Astrocyte (in vitro differentiated cells and primary cell): ENCODE measurements around the gene FER1L5. TPM values are rescaled to one million over a fixed set of nuclear protein-coding genes. Genes with fewer than 3 reads are reported as not detected.

Source experiments
- DNase-seq: peaks from one replicate; pipeline ENCODE4 v3.0.0-alpha.2; 2010; ENCODE audit warnings: low read depth
- FAIRE-seq: peaks from 2 replicates; lab custom pipeline; 2011; peaks lifted over from hg19 to GRCh38; lab: Jason Lieb, UNC
- H2AFZ ChIP-seq: 2 replicates; pipeline ENCODE4 v1.6.0; 2012; ENCODE audit warnings: low read depth, low read length, inconsistent platforms
- H3K27ac ChIP-seq: 2 replicates; pipeline ENCODE4 v1.5.1; 2011; ENCODE audit warnings: low read depth, low read length, inconsistent platforms
- H3K27me3 ChIP-seq: 2 replicates; pipeline ENCODE4 v1.6.0; 2011; ENCODE audit warnings: low read length, inconsistent platforms; ENCODE audit not compliant: insufficient read depth
- H3K36me3 ChIP-seq: 2 replicates; pipeline ENCODE4 v1.5.1; 2011; ENCODE audit warnings: low read length, inconsistent platforms; ENCODE audit not compliant: insufficient read depth
- H3K4me1 ChIP-seq: 2 replicates; pipeline ENCODE4 v1.5.1; 2011; ENCODE audit warnings: low read length, inconsistent platforms; ENCODE audit not compliant: insufficient read depth
- H3K4me2 ChIP-seq: 2 replicates; pipeline ENCODE4 v1.6.0; 2012; ENCODE audit warnings: low read length, inconsistent platforms
- H3K4me3 ChIP-seq: 2 replicates; pipeline ENCODE4 v1.5.1; 2011; ENCODE audit warnings: low read depth, mild to moderate bottlenecking, low read length, inconsistent platforms; ENCODE audit not compliant: insufficient read depth
- H3K79me2 ChIP-seq: 2 replicates; pipeline ENCODE4 v1.6.0; 2012; ENCODE audit warnings: mild to moderate bottlenecking, low read length, inconsistent platforms; ENCODE audit not compliant: insufficient read depth
- H3K9ac ChIP-seq: 2 replicates; pipeline ENCODE4 v1.6.0; 2012; ENCODE audit warnings: mild to moderate bottlenecking, low read length, inconsistent platforms
- H3K9me3 ChIP-seq: 2 replicates; pipeline ENCODE4 v1.5.1; 2012; ENCODE audit warnings: low read depth, mild to moderate bottlenecking, low read length, inconsistent platforms; ENCODE audit not compliant: insufficient read depth
- H4K20me1 ChIP-seq: 2 replicates; pipeline ENCODE4 v1.6.0; 2012; ENCODE audit warnings: low read length, inconsistent platforms; ENCODE audit not compliant: insufficient read depth
- H3K27ac Mint-ChIP-seq: one replicate; pipeline ENCODE4 v1.8.0; 2021; ENCODE audit warnings: mild to moderate bottlenecking, mixed read lengths; ENCODE audit not compliant: unreplicated experiment
- H3K27me3 Mint-ChIP-seq: one replicate; pipeline ENCODE4 v1.8.0; 2021; ENCODE audit warnings: low read depth, mixed read lengths; ENCODE audit not compliant: unreplicated experiment
- H3K36me3 Mint-ChIP-seq: one replicate; pipeline ENCODE4 v1.8.0; 2021; ENCODE audit warnings: low read depth, mixed read lengths; ENCODE audit not compliant: unreplicated experiment
- H3K4me1 Mint-ChIP-seq: one replicate; pipeline ENCODE4 v1.8.0; 2021; ENCODE audit warnings: low read depth, mixed read lengths; ENCODE audit not compliant: unreplicated experiment
- H3K4me3 Mint-ChIP-seq: one replicate; pipeline ENCODE4 v1.8.0; 2021; ENCODE audit warnings: mild to moderate bottlenecking, moderate library complexity, mixed read lengths; ENCODE audit not compliant: unreplicated experiment
- H3K9me3 Mint-ChIP-seq: one replicate; pipeline ENCODE4 v1.8.0; 2021; ENCODE audit warnings: mild to moderate bottlenecking, mixed read lengths; ENCODE audit not compliant: unreplicated experiment
- EZH2 ChIP-seq: IDR thresholded peaks from 2 replicates; pipeline ENCODE4 v1.6.1; 2012; ENCODE audit warnings: mild to moderate bottlenecking, low read length, inconsistent platforms; ENCODE audit not compliant: insufficient read depth
- total RNA-seq: library from RNA; stranded (reverse); gene quantifications from 2 replicates; pipeline ENCODE4 v1.2.1, GENCODE V29; 2021
- TF ChIP-seq, protein P1 (sequence below): IDR thresholded peaks from 2 replicates; pipeline ENCODE4 v1.5.1; 2011; ENCODE audit warnings: low read depth, mild to moderate bottlenecking, inconsistent platforms, low read length, moderate library complexity; ENCODE audit not compliant: insufficient read depth

Gene FER1L5
- total RNA-seq, 1 donor from 2014 or later = 0.16 TPM

DNA sequence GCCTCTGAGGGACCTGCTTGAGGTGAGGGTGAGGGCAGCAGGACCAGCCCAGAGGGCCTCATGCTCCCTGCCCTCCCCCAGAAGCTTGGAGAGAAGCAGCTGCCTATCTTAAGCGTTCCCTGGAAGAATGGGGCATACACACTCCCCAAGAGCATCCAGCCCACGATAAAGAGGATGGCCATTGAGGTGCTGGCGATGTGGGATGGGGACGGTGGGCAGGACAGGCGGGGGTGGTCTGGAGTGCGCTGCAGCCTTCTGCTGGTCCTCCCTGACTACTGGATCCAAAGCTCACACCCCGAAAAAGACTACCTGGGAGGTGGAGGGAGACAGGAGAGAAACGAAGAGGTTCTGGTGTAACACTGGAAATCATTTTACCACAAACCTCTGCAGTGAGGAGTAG lies 51.7 kb downstream of the FER1L5 start:
- H3K9me3 ChIP-seq = no peaks in the 10 kb centered on the region
- H3K27me3 ChIP-seq = no peaks in the 10 kb centered on the region
- no peak overlapping the region for H3K27ac ChIP-seq
- no peak overlapping the region for H3K27ac Mint-ChIP-seq
- H3K4me1 Mint-ChIP-seq = no peaks in the 10 kb centered on the region
- H3K4me1 ChIP-seq = no peaks in the 10 kb centered on the region
- no peak overlapping the region for H3K4me3 ChIP-seq
- FAIRE-seq (no peak), DNase-seq (no peak)
- TF ChIP-seq EZH2 = no peak
- TF ChIP-seq, protein P1, sequence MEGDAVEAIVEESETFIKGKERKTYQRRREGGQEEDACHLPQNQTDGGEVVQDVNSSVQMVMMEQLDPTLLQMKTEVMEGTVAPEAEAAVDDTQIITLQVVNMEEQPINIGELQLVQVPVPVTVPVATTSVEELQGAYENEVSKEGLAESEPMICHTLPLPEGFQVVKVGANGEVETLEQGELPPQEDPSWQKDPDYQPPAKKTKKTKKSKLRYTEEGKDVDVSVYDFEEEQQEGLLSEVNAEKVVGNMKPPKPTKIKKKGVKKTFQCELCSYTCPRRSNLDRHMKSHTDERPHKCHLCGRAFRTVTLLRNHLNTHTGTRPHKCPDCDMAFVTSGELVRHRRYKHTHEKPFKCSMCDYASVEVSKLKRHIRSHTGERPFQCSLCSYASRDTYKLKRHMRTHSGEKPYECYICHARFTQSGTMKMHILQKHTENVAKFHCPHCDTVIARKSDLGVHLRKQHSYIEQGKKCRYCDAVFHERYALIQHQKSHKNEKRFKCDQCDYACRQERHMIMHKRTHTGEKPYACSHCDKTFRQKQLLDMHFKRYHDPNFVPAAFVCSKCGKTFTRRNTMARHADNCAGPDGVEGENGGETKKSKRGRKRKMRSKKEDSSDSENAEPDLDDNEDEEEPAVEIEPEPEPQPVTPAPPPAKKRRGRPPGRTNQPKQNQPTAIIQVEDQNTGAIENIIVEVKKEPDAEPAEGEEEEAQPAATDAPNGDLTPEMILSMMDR = no peak
- H3K4me2 ChIP-seq = no peak overlapping the region
- peaks cover 6% of the 10 kb centered on the region for H3K27me3 Mint-ChIP-seq
- H3K79me2 ChIP-seq = no peaks in the 10 kb centered on the region
- H3K4me3 Mint-ChIP-seq = no peak overlapping the region
- H2AFZ ChIP-seq = no peak overlapping the region
- no peak overlapping the region for H3K9ac ChIP-seq
- peaks cover 1% of the 10 kb centered on the region for H3K36me3 Mint-ChIP-seq
- peaks cover 2% of the 10 kb centered on the region for H3K9me3 Mint-ChIP-seq
- H4K20me1 ChIP-seq = no peaks in the 10 kb centered on the region
- H3K36me3 ChIP-seq = no peaks in the 10 kb centered on the region

DNA sequence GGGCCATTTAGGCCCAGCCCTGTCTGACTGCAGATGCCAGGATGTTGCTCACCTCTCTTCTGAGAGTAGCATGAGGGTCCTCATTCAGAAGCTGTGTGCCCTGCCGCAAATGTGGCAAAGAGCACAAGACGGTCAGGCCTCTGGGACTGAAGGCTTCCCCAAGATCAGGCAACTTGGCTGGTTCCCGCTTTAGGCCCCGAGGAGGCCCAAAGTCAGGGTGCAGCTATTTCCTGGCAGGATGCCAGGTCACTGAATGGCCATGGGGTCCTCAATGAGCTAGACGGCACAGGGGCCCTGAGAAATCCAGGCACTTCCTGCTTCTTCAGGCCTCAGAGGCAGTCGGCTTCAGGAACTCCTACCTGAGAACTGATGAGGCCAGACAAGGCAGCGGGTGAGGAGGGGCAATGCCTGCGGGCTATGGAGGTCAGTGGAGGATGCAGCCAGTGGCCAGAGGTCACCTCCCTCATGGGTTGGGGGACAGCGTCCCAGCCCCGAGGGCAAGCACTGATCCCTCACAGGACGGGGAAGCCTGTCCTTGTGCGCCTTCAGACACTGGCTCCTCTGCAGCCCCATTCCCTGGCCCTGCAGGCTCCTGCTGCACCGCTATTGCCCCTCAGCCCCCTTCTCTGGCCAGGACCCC lies 52.4 kb downstream of the FER1L5 start:
- H3K9ac ChIP-seq = no peak overlapping the region
- Mint-ChIP-seq H3K4me1 (no peaks in the 10 kb centered on the region), H3K4me3 (no peak overlapping the region), H3K27ac (no peak overlapping the region), H3K27me3 (peaks cover 6% of the 10 kb centered on the region), H3K9me3 (peaks cover 2% of the 10 kb centered on the region), H3K36me3 (peaks cover 1% of the 10 kb centered on the region)
- no peak overlapping the region for H3K4me3 ChIP-seq
- H2AFZ ChIP-seq = no peak overlapping the region
- H4K20me1 ChIP-seq = no peaks in the 10 kb centered on the region
- H3K9me3 ChIP-seq = no peaks in the 10 kb centered on the region
- TF ChIP-seq, protein P1 = no peak
- no peak for TF ChIP-seq EZH2
- DNase-seq (no peak), FAIRE-seq (no peak)
- H3K4me1 ChIP-seq = no peaks in the 10 kb centered on the region
- H3K4me2 ChIP-seq = no peak overlapping the region
- no peak overlapping the region for H3K27ac ChIP-seq
- H3K36me3 ChIP-seq = no peaks in the 10 kb centered on the region
- H3K79me2 ChIP-seq = no peaks in the 10 kb centered on the region
- no peaks in the 10 kb centered on the region for H3K27me3 ChIP-seq

DNA sequence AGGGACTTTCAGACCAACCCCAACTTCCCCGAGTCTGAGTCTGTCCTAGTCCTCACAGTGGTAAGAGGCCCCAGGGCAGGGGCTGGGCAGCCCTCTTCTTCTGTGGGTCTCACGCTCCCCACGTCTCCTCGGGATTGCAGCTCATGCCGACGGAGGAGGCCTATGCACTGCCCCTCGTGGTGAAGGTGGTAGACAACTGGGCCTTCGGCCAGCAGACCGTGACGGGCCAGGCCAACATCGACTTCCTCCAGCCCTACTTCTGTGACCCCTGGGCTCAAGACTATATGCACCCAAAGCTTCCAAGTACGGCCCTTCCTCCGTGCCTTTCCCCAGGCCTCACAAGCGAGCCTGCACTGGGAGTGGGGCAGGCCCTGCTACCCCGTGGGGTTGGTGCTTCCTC lies 53.0 kb downstream of the FER1L5 start:
- no peaks in the 10 kb centered on the region for H3K27me3 ChIP-seq
- H3K36me3 ChIP-seq = no peaks in the 10 kb centered on the region
- no peaks in the 10 kb centered on the region for H4K20me1 ChIP-seq
- DNase-seq (no peak), FAIRE-seq (no peak)
- H3K4me2 ChIP-seq = no peak overlapping the region
- H3K9me3 ChIP-seq = no peaks in the 10 kb centered on the region
- Mint-ChIP-seq H3K4me1 (no peaks in the 10 kb centered on the region), H3K4me3 (no peak overlapping the region), H3K27me3 (peaks cover 4% of the 10 kb centered on the region), H3K27ac (no peak overlapping the region), H3K9me3 (peaks cover 2% of the 10 kb centered on the region), H3K36me3 (peaks cover 4% of the 10 kb centered on the region)
- no peak overlapping the region for H3K4me3 ChIP-seq
- H3K9ac ChIP-seq = no peak overlapping the region
- TF ChIP-seq EZH2 = no peak
- TF ChIP-seq, protein P1 = no peak
- no peaks in the 10 kb centered on the region for H3K79me2 ChIP-seq
- H3K27ac ChIP-seq = no peak overlapping the region
- no peaks in the 10 kb centered on the region for H3K4me1 ChIP-seq
- no peak overlapping the region for H2AFZ ChIP-seq
